GM13977 (cell line): ENCODE measurements around the gene LTA4H.
"Not testable (repeated sequence)": the region's sequence is repeated elsewhere in the genome, so short reads cannot be mapped to it uniquely, and the experiment has no call there.

ENCODE experiments used
- DNase-seq: peaks from one replicate; pipeline ENCODE4 v3.0.0; 2012; ENCODE audit warnings: low spot score
- in situ Hi-C: fragments of 300-500 bp; cut with MboI; formaldehyde crosslinking; loops from one replicate; pipeline ENCODE4 v1.12.0; 2022; ENCODE audit warnings: low sequenced_read_pairs, low pct_unique_long_range_greater_than_20kb, mixed read lengths, inconsistent platforms; ENCODE audit not compliant: unreplicated experiment
- TF ChIP-seq, protein P1 (sequence below): IDR thresholded peaks from 2 replicates; pipeline ENCODE4 v1.5.1; 2012; ENCODE audit warnings: mild to moderate bottlenecking, control low read depth; ENCODE audit not compliant: insufficient read depth; ENCODE audit errors: extremely low read depth, missing control alignments

Gene LTA4H

DNA sequence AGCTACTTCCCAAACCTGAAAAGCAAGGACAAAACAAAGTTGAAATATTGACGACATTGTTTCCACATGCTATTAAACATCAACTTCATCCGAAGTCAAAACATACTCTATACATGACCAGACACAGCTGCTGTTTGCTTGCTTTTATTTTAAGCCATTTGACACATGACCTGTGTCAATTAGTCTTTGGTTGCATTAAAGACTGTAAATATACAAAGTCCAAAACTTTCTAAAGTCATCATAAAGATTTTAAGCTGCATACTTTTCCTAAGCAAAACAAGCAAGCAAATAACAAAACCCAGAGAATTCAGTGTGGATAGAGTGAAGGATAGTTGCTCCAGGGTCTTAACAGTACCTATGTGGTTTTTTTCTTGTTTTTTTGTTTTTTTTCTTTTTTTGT lies 61.0 kb downstream of the LTA4H start:
- in situ Hi-C loops = no loop called here
- DNase-seq = no peak
- TF ChIP-seq, protein P1, sequence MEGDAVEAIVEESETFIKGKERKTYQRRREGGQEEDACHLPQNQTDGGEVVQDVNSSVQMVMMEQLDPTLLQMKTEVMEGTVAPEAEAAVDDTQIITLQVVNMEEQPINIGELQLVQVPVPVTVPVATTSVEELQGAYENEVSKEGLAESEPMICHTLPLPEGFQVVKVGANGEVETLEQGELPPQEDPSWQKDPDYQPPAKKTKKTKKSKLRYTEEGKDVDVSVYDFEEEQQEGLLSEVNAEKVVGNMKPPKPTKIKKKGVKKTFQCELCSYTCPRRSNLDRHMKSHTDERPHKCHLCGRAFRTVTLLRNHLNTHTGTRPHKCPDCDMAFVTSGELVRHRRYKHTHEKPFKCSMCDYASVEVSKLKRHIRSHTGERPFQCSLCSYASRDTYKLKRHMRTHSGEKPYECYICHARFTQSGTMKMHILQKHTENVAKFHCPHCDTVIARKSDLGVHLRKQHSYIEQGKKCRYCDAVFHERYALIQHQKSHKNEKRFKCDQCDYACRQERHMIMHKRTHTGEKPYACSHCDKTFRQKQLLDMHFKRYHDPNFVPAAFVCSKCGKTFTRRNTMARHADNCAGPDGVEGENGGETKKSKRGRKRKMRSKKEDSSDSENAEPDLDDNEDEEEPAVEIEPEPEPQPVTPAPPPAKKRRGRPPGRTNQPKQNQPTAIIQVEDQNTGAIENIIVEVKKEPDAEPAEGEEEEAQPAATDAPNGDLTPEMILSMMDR = no peak

DNA sequence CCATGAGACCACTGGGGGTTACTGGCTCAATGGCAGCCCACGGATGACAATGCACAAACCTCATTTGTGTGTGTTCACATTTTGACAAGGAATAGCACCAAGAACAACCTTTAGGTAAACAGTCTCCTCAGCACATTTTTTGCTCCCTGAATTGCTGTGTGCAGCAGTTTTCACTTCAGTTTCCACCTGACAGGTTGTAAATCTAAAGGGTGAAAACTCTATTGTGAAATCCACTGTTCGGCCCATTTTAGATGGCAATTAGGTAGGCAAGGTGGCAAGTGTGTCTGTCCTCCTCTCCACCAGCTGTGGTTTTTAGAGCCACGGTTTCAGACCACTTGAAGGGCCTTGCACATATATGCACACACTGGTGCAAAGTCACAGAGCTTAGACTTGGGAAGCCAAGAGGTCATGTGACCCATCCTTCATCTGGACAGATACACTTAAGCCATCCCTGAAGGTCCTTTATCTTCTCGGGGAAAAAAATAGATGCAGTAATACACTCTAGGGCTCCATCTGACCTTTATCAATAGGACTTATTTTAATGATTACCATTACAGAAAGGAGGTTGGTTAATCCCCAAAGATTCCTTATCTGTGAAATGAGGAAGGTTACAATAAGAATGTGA lies 62.4 kb downstream of the LTA4H start:
- DNase-seq = no peak
- in situ Hi-C loops = no loop called here
- TF ChIP-seq, protein P1 = no peak

DNA sequence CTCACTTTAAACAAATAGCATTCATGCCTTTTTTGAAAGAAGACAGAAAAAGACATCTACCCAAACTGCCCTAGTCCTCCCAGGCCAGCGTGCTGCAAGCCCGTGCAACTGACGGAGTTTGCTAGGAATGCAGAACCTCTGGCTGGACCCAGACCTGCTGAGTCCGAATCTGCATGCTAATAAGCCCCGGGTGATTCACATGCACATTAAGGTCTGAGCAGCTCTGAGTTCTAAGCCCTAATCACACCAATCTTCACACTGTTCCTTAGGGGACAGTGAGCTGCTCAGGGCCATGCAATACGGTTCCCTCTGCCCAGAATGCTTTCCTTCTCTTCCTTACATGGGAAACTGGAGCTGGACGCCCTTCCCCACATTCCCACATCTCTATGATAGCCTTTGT lies 64.5 kb downstream of the LTA4H start:
- no peak for DNase-seq
- in situ Hi-C loops = no loop called here
- TF ChIP-seq, protein P1 = no peak

DNA sequence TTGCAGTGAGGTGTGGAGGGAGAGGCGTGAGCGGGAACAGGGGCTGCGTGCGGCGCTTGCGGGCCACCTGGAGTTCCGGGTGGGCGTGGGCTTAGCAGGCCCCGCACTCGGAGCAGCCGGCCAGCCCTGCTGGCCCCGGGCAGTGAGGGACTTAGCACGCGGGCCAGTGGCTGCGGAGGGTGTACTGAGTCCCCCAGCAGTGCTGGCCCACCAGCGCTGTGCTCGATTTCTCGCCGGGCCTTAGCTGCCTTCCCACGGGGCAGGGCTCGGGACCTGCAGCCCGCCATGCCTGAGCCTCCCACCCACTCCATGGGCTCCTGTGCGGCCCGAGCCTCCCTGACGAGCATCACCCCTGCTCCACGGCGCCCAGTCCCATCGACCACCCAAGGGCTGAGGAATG lies 66.3 kb downstream of the LTA4H start:
- DNase-seq, in situ Hi-C loops: not testable (repeated sequence)

DNA sequence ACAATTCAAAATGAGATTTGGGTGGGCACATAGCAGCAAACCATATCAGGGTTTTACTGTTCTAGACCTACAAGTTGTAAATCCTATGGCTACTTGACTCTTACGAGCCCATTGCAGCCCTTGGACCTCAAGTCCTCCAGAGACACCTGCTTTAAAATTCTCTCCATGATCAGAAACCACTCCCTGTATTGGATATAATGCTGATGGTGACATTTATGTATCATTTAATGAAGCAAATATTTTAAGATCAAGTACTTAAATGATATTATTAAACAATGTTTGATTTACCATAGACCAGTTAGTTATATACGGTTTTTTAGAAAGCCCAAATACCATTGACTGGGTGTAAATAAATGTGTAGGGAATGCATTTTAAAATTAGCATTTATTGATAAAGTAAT lies 68.1 kb downstream of the LTA4H start:
- DNase-seq = no peak
- in situ Hi-C loops = no loop called here

DNA sequence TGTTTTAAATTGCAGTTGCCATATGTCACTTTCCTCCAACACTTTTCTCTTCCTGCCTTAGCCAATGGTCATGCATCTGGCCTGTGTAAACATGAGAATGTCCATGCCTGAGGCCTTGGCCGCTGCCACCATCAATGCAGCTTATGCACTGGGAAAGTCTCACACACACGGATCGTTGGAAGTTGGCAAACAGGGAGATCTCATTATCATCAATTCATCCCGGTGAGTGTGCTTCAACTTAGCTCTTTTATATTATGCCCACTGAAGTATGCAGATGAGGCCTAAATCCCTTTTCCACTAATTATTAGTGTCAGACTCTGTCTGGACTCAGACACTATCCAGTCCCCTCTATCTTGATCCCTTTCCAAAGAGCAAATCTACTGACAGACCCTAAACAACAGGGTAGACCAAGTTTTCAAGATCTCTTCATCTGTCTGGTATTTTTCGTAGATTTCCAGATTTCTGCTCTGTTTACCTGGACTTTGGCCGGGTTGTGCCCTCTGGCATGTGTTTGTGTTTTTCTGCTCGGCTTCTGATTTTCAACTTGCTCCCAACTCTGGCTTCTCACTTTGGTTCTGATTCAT lies 69.0 kb downstream of the LTA4H start:
- no peak for DNase-seq
- TF ChIP-seq, protein P1 = no peak
- in situ Hi-C loops = no loop called here

More for the DNA sequence above, 68.1 kb downstream of the LTA4H start:
- TF ChIP-seq, protein P1 = no peak

DNA sequence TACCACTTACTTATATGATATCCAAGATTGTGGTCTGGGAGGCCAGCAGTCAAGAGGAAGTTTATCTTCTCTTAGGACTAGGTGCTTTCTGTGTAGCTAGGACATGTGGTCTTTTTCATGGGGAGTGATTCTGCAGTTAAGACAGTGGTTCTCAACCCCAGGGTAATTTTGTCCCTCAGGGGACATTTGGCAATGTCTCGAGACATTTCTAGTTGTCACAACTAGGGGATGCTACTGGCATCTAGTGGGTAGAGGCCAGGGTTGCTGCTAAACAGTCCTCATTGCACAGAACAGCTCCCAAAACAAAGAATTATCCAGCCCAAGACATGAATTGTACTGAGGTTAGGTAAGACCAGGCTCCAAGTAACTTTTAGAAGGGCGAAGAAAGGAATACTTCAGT lies 72.3 kb downstream of the LTA4H start:
- in situ Hi-C loops = no loop called here
- TF ChIP-seq, protein P1 = peak; percentile 15
- no peak for DNase-seq
